Hepatocyte (in vitro differentiated cells): ENCODE results near the gene CMTM8. TPM values are rescaled to one million over a fixed set of nuclear protein-coding genes. Genes with fewer than 3 reads are reported as not detected.

Experiments
- DNase-seq: peaks from one replicate; pipeline ENCODE4 v3.0.0-alpha.2; 2016; ENCODE audit warnings: low spot score
- H2AFZ ChIP-seq: fragments of 200-600 bp; sonication (generic); 2 replicates; pipeline ENCODE4 v1.6.0; 2016; ENCODE audit warnings: antibody characterized with exemption, mild to moderate bottlenecking
- H3K27ac ChIP-seq: fragments of 200-600 bp; sonication (generic); 2 replicates; pipeline ENCODE4 v1.5.1; 2016; ENCODE audit warnings: mild to moderate bottlenecking
- H3K27me3 ChIP-seq: fragments of 200-600 bp; sonication (generic); 2 replicates; pipeline ENCODE4 v1.6.1; 2016
- H3K36me3 ChIP-seq: fragments of 200-600 bp; sonication (generic); replicated peaks from 2 replicates; pipeline ENCODE4 v1.5.1; 2016; ENCODE audit warnings: low read depth; ENCODE audit not compliant: insufficient read depth
- H3K4me1 ChIP-seq: fragments of 200-600 bp; sonication (generic); 2 replicates; pipeline ENCODE4 v1.5.1; 2016; ENCODE audit warnings: mild to moderate bottlenecking, moderate library complexity; ENCODE audit not compliant: insufficient read depth
- H3K4me2 ChIP-seq: fragments of 200-600 bp; sonication (generic); 2 replicates; pipeline ENCODE4 v1.6.0; 2016
- H3K4me3 ChIP-seq: fragments of 200-600 bp; sonication (generic); 2 replicates; pipeline ENCODE4 v1.5.1; 2016; ENCODE audit warnings: mild to moderate bottlenecking
- H3K79me2 ChIP-seq: fragments of 200-600 bp; sonication (generic); 2 replicates; pipeline ENCODE4 v1.6.0; 2017; ENCODE audit warnings: mild to moderate bottlenecking
- H3K9me2 ChIP-seq: fragments of 200-600 bp; sonication (generic); replicated peaks from 2 replicates; pipeline ENCODE4 v1.6.0; 2017; ENCODE audit warnings: mild to moderate bottlenecking; ENCODE audit not compliant: insufficient read depth
- H3K9me3 ChIP-seq: fragments of 200-600 bp; sonication (generic); 2 replicates; pipeline ENCODE4 v1.5.1; 2016; ENCODE audit warnings: low read depth, mild to moderate bottlenecking
- H4K20me1 ChIP-seq: fragments of 200-600 bp; sonication (generic); 2 replicates; pipeline ENCODE4 v1.6.0; 2016; ENCODE audit warnings: mild to moderate bottlenecking; ENCODE audit not compliant: insufficient read depth, poor library complexity, severe bottlenecking
- EZH2 ChIP-seq: fragments of 200-600 bp; sonication (generic); IDR thresholded peaks from 2 replicates; pipeline ENCODE4 v1.6.1; 2016; ENCODE audit warnings: antibody characterized with exemption, mild to moderate bottlenecking, borderline replicate concordance
- EZH2phosphoT487 ChIP-seq: fragments of 200-600 bp; sonication (generic); IDR thresholded peaks from one replicate; pipeline ENCODE4 v1.6.1; 2018; ENCODE audit warnings: antibody characterized with exemption, mild to moderate bottlenecking, low read depth, moderate library complexity; ENCODE audit not compliant: unreplicated experiment, severe bottlenecking
- WGBS: methylation state at CpG from one replicate; pipeline ENCODE4 v1.1.6; 2016; ENCODE audit warnings: low lambda C conversion rate; ENCODE audit errors: missing lambda C conversion rate; 5-methylcytosine and 5-hydroxymethylcytosine counted together
- polyA plus RNA-seq: library from polyadenylated mRNA; unstranded; fragments of >200 nt; fragmentation: Nextera tagmentation; extraction: Ambion mirVana; gene quantifications from 2 replicates; pipeline ENCODE4 v1.2.1, GENCODE V29; 2016
- total RNA-seq: library from RNA; depleted of rRNA; stranded (reverse); fragments of >200 nt; gene quantifications from 2 replicates; pipeline ENCODE4 v1.2.3, GENCODE V29; 2014
- TF ChIP-seq, protein P1 (sequence below): fragments of 200-600 bp; sonication (generic); IDR thresholded peaks from 2 replicates; pipeline ENCODE4 v1.5.1; 2016; ENCODE audit warnings: antibody characterized with exemption, mild to moderate bottlenecking; ENCODE audit not compliant: poor library complexity

CMTM8 gene
- total and polyA plus RNA-seq, 2 experiments from 2014 or later: 20.7 to 34.1 TPM

DNA sequence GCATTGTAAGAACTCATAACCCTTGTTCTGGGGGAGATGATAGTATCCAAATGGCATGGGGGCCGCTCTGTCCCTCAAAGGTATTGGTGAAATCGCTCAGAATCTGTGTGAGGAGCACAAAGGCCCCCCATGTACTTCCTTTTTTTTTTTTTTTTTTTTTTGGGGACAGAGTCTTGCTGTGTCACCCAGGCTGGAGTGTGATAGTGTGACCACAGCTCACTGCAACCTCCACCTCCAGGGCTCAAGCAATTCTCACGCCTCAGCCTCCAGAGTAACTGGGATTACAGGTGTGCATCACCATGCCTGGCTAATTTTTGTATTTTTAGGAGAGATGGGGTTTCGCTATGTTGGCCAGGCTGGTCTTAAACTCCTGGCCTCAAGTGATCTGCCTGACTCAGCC is 37.0 kb downstream of the CMTM8 start:
- Histone ChIP-seq H3K27me3 (no peaks in the 10 kb centered on the region), H3K9me3 (no peaks in the 10 kb centered on the region), H3K79me2 (peaks cover 42% of the 10 kb centered on the region), H3K4me3 (no peak overlapping the region), H2AFZ (no peak overlapping the region), H3K4me2 (no peak overlapping the region), H4K20me1 (no peaks in the 10 kb centered on the region), H3K27ac (no peak overlapping the region), H3K36me3 (no peaks in the 10 kb centered on the region), H3K4me1 (peaks cover 6% of the 10 kb centered on the region), H3K9me2 (no peaks in the 10 kb centered on the region)
- 99% methylated on average over 4 of the region's 4 CpGs for whole genome bisulfite sequencing
- no peak for DNase-seq
- TF ChIP-seq EZH2 (no peak), EZH2phosphoT487 (no peak)
- TF ChIP-seq, protein P1, sequence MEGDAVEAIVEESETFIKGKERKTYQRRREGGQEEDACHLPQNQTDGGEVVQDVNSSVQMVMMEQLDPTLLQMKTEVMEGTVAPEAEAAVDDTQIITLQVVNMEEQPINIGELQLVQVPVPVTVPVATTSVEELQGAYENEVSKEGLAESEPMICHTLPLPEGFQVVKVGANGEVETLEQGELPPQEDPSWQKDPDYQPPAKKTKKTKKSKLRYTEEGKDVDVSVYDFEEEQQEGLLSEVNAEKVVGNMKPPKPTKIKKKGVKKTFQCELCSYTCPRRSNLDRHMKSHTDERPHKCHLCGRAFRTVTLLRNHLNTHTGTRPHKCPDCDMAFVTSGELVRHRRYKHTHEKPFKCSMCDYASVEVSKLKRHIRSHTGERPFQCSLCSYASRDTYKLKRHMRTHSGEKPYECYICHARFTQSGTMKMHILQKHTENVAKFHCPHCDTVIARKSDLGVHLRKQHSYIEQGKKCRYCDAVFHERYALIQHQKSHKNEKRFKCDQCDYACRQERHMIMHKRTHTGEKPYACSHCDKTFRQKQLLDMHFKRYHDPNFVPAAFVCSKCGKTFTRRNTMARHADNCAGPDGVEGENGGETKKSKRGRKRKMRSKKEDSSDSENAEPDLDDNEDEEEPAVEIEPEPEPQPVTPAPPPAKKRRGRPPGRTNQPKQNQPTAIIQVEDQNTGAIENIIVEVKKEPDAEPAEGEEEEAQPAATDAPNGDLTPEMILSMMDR: no peak

DNA sequence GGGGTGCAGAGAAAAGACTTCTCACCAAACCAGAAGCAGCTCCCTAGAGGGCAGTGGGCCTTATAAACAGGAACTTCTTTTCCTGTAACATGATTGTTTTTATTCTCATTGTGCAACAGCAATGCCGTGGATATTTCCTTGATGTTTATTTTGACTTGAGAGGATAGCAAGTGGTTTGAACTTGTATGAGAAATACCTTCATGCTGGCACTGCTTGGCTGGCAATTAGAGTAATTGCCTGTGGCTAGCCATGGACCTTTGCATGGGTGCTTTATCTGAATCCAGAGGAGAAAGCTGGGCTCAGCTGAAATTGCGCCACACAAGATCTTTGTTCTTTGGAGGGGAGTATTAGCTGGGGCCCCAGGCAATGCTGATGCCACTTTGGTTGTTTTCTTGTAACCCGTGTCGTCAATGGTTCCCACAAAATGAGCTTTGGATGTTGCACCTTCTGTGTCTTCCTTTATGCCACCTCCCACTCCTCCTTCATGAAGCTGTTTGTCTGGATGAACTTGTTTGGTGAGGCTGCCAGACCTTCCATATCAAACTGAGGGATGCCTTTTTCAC is 37.9 kb downstream of the CMTM8 start:
- Histone ChIP-seq H3K4me2 (no peak overlapping the region), H3K27me3 (no peaks in the 10 kb centered on the region), H4K20me1 (no peaks in the 10 kb centered on the region), H3K9me2 (no peaks in the 10 kb centered on the region), H3K4me3 (no peak overlapping the region), H2AFZ (no peak overlapping the region), H3K27ac (no peak overlapping the region), H3K36me3 (no peaks in the 10 kb centered on the region), H3K79me2 (peaks cover 46% of the 10 kb centered on the region), H3K4me1 (peaks cover 9% of the 10 kb centered on the region), H3K9me3 (no peaks in the 10 kb centered on the region)
- DNase-seq: no peak
- no peak for TF ChIP-seq EZH2
- TF ChIP-seq EZH2phosphoT487: no peak
- TF ChIP-seq, protein P1: no peak
- 77% methylated on average over 4 of the region's 4 CpGs for WGBS

DNA sequence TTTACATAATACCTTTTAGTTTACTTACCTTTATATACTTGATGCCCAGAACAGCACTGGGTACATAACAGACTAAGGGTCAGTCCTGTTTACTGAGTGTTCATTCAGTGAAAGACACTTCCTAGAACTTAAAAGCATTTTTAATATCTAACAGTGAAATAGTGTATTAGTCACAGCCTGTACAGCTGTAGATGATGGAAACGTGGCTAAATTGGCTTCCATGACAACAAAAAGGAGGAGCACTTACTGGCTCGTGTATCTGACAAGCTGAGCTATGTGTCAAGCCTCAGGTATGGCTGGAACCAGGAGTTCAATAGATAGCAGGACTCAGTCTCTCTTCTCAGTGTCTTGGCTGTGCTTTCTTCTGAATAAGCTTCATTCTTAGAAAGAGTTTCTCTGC is 40.2 kb downstream of the CMTM8 start:
- DNase-seq: no peak
- peaks cover 42% of the 10 kb centered on the region for H3K79me2 ChIP-seq
- no peak overlapping the region for H3K4me3 ChIP-seq
- H3K4me1 ChIP-seq: peaks cover 30% of the 10 kb centered on the region
- H3K9me3 ChIP-seq: no peaks in the 10 kb centered on the region
- H4K20me1 ChIP-seq: no peaks in the 10 kb centered on the region
- WGBS: 18% methylated on average over 2 of the region's 2 CpGs
- TF ChIP-seq EZH2phosphoT487 (no peak), EZH2 (no peak)
- TF ChIP-seq, protein P1: no peak
- H2AFZ ChIP-seq: no peak overlapping the region
- H3K27me3 ChIP-seq: no peaks in the 10 kb centered on the region
- no peaks in the 10 kb centered on the region for H3K36me3 ChIP-seq
- H3K9me2 ChIP-seq: no peaks in the 10 kb centered on the region
- H3K27ac ChIP-seq: no peak overlapping the region
- no peak overlapping the region for H3K4me2 ChIP-seq
